Lung (tissue), 12 donors: ENCODE results near the gene AGAP1. TPM values are rescaled to one million over a fixed set of nuclear protein-coding genes. Genes with fewer than 3 reads are reported as not detected.

ENCODE experiments used
- ATAC-seq: fragments of 200-7000 bp; cut with Tn5 transposase; one replicate; pipeline ENCODE4 v1.9.1; 2020; ENCODE audit warnings: moderate number of reproducible peaks; ENCODE audit not compliant: insufficient read depth, low FRiP score
- DNase-seq, 3 donors: peaks; one replicate each; pipeline ENCODE4 v3.0.0-alpha.2; 2013 to 2017
- H3K27ac ChIP-seq, 2 donors: one replicate each; pipeline ENCODE4 v1.5.1; 2013; ENCODE audit warnings: mild to moderate bottlenecking in 2 of 2, moderate library complexity in 2 of 2, control low read depth in 1 of 2, inconsistent platforms in 1 of 2, low read depth in 1 of 2, low read length in 1 of 2
- H3K27me3 ChIP-seq, 3 donors: one replicate each; pipeline ENCODE4 v1.5.1; 2013; ENCODE audit warnings: low read length in 2 of 3; ENCODE audit not compliant: control insufficient read depth in 3 of 3, insufficient read depth in 3 of 3
- H3K36me3 ChIP-seq, 4 donors: one replicate each; pipeline ENCODE4 v1.5.1; 2013; ENCODE audit warnings: low read length in 4 of 4, mild to moderate bottlenecking in 1 of 4, moderate library complexity in 1 of 4; ENCODE audit not compliant: control insufficient read depth in 4 of 4, insufficient read depth in 4 of 4
- H3K4me1 ChIP-seq, 5 donors: one replicate each; pipeline ENCODE4 v1.5.1; 2013; ENCODE audit warnings: low read length in 5 of 5, mild to moderate bottlenecking in 2 of 5, moderate library complexity in 1 of 5; ENCODE audit not compliant: control insufficient read depth in 5 of 5, insufficient read depth in 5 of 5
- H3K4me3 ChIP-seq: one replicate; pipeline ENCODE4 v1.5.1; 2013; ENCODE audit warnings: mild to moderate bottlenecking, control low read depth, moderate library complexity
- H3K9ac ChIP-seq, 2 donors: one replicate each; pipeline ENCODE4 v1.5.1; 2013; ENCODE audit warnings: low read length in 2 of 2, control low read depth in 1 of 2; ENCODE audit not compliant: insufficient read depth in 1 of 2
- H3K9me3 ChIP-seq, 4 donors: one replicate each; pipeline ENCODE4 v1.5.1; 2013; ENCODE audit warnings: low read length in 3 of 4, mild to moderate bottlenecking in 1 of 4, moderate library complexity in 1 of 4; ENCODE audit not compliant: control insufficient read depth in 4 of 4, insufficient read depth in 3 of 4
- WGBS, 2 donors: extraction: QIAGEN DNeasy Blood & Tissue Kit; methylation state at CpG; one replicate each; pipeline ENCODE4 v1.1.7; 2013; 5-methylcytosine and 5-hydroxymethylcytosine counted together
- polyA plus RNA-seq, 2 donors: library from polyadenylated mRNA; stranded (reverse); fragments of 200-250 nt; gene quantifications; one replicate each; pipeline ENCODE4 v1.2.1, GENCODE V29; 2013
- total RNA-seq, 2 donors: library from RNA; depleted of rRNA in 1 of 2; stranded (reverse); fragments of >200 nt in 1 of 2; gene quantifications; one replicate each; pipeline ENCODE4 v1.2.1, GENCODE V29; 2014 to 2021
- TF ChIP-seq, protein P1 (sequence below): IDR thresholded peaks from 2 replicates; pipeline ENCODE4 v1.5.1; 2012; ENCODE audit warnings: mild to moderate bottlenecking; ENCODE audit errors: control extremely low read depth, extremely low read depth
- donor health status: control.
- donor health status: control.
- donor health status: Bipolar disorder and iron deficiency.
- donor health status: healthy.
- donor health status: DM: yes; HTN: yes; CAD: no.

The AGAP1 gene
- total and polyA plus RNA-seq, 4 donors = 6.6 to 39.4 (median 20.2) TPM

DNA sequence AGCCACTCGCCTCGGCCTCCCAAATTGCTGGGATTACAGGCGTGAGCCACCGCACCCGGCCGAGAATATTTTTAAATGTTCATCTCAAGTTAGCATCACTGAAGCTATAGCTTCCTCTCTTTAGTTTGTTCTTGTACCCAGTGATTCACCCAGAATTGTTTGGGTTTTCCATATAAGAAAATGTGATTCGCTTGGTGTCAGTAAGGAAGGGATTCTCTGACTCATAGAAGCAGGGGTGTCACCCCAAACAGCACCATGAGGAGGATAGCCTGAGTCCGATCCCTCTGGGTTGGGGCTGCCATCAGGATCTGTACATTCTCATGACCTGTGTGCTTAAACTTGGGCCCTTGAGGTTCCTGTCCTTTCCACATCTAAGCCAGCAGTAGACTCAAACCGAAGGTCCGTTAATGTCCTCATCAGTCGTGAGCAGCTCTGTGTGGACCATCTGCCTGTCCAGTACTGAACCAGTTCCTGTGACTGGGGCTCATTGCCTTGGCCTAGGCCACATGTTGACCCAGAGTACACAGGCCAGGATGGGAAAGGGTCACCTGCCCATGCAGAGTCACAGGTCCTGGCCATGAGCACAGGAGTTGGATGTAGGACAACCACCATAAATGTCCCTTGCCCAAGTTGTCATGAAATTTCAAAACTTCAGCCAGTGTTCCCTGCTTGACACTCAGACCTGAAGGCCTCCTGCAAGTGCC, 362.5 kb downstream of the AGAP1 start:
- Histone ChIP-seq H3K27me3 (no peaks in the 10 kb centered on the region), H3K9me3 (no peaks in the 10 kb centered on the region), H3K36me3 (no peaks in the 10 kb centered on the region), H3K4me3 (no peak overlapping the region), H3K27ac (no peak overlapping the region), H3K9ac (no peak overlapping the region), H3K4me1 (peaks cover 0 to 6% (median 0%) of the 10 kb centered on the region in 5 donors)
- WGBS, 2 donors = 95 to 97% methylated on average over 11 of the region's 11 CpGs
- DNase-seq (no peak), ATAC-seq (no peak)
- TF ChIP-seq, protein P1, sequence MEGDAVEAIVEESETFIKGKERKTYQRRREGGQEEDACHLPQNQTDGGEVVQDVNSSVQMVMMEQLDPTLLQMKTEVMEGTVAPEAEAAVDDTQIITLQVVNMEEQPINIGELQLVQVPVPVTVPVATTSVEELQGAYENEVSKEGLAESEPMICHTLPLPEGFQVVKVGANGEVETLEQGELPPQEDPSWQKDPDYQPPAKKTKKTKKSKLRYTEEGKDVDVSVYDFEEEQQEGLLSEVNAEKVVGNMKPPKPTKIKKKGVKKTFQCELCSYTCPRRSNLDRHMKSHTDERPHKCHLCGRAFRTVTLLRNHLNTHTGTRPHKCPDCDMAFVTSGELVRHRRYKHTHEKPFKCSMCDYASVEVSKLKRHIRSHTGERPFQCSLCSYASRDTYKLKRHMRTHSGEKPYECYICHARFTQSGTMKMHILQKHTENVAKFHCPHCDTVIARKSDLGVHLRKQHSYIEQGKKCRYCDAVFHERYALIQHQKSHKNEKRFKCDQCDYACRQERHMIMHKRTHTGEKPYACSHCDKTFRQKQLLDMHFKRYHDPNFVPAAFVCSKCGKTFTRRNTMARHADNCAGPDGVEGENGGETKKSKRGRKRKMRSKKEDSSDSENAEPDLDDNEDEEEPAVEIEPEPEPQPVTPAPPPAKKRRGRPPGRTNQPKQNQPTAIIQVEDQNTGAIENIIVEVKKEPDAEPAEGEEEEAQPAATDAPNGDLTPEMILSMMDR = no peak

DNA sequence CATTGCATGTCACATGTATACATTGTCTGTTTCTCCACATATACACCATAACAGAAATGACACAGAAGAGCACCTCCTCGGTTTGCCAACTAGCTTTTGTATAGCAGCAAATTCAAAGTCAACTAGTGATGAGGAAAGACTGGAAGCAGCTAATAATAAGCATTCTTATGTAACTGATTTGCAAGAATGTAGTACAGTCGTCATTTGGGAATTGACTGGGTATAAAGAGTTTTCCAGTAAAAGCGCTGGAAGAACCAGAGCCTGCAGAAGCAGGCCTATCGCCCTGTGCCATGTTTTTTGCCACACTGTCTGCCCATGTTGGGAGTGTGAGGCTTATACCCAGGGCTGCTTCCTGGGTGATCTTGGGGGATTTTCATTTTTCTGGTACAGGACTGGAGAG, 363.8 kb downstream of the AGAP1 start:
- Histone ChIP-seq H3K36me3 (no peaks in the 10 kb centered on the region), H3K27ac (no peak overlapping the region), H3K4me1 (peaks cover 0 to 6% (median 0%) of the 10 kb centered on the region in 5 donors), H3K9me3 (no peaks in the 10 kb centered on the region), H3K27me3 (no peaks in the 10 kb centered on the region), H3K4me3 (no peak overlapping the region), H3K9ac (no peak overlapping the region)
- no peak for DNase-seq
- TF ChIP-seq, protein P1 = no peak
- no peak for ATAC-seq
- WGBS, 2 donors = 85 to 92% methylated on average over 4 of the region's 4 CpGs

DNA sequence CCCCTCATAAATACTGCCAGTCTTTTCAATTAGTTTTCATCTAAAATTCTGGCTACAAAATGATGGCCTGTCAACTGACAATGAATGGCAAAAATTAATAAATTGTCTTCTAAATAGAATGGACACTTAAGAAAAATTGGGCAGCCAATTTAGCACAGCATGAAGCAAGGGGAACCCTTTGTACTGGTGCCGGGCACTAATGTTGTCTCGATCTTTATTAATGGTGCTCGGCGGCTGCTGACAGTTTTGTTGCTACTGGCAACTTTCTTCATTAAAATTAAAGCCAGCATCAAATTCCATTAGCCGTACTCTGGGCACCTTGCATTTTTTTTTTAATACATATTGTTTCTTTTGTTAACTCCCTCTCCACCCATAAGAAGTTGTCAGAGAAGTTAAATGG, 365.0 kb downstream of the AGAP1 start:
- Histone ChIP-seq H3K9ac (no peak overlapping the region), H3K36me3 (no peaks in the 10 kb centered on the region), H3K27ac (no peak overlapping the region), H3K4me1 (peaks cover 0 to 6% (median 0%) of the 10 kb centered on the region in 5 donors), H3K9me3 (no peaks in the 10 kb centered on the region), H3K27me3 (no peaks in the 10 kb centered on the region), H3K4me3 (no peak overlapping the region)
- TF ChIP-seq, protein P1 = no peak
- 93 to 96% methylated on average over 5 of the region's 5 CpGs for WGBS, 2 donors
- DNase-seq (no peak), ATAC-seq (no peak)
